Suprapubic skin (tissue), 4 donors: ENCODE measurements around the gene NCOA6. TPM values are rescaled to one million over a fixed set of nuclear protein-coding genes. Genes with fewer than 3 reads are reported as not detected.
"Not testable (repeated sequence)": the region's sequence is repeated elsewhere in the genome, so short reads cannot be mapped to it uniquely, and the experiment has no call there.

Experiments used
- DNase-seq, 2 donors: peaks; one replicate each; pipeline ENCODE4 v3.0.0-alpha.2; 2019; ENCODE audit warnings: low spot score in 2 of 2
- H3K27ac ChIP-seq: fragments of 200-600 bp; sonication (generic); one replicate; pipeline ENCODE4 v1.5.1; 2019
- H3K27me3 ChIP-seq: fragments of 200-600 bp; sonication (generic); one replicate; pipeline ENCODE4 v1.5.1; 2019
- H3K36me3 ChIP-seq: fragments of 200-600 bp; sonication (generic); one replicate; pipeline ENCODE4 v1.5.1; 2019
- H3K4me1 ChIP-seq: fragments of 200-600 bp; sonication (generic); one replicate; pipeline ENCODE4 v1.5.1; 2019
- H3K4me3 ChIP-seq: fragments of 200-600 bp; sonication (generic); one replicate; pipeline ENCODE4 v1.5.1; 2019; ENCODE audit warnings: mild to moderate bottlenecking
- H3K9me3 ChIP-seq: fragments of 200-600 bp; sonication (generic); one replicate; pipeline ENCODE4 v1.5.1; 2019
- EP300 ChIP-seq: sonication (generic); formaldehyde crosslinking; IDR thresholded peaks from one replicate; pipeline ENCODE4 v1.6.1; 2017; ENCODE audit warnings: antibody characterized with exemption
- POLR2A ChIP-seq, 2 donors: fragments of 450-650 bp; IDR thresholded peaks; one replicate each; pipeline ENCODE4 v1.6.1; 2017; ENCODE audit warnings: antibody characterized with exemption in 2 of 2, mild to moderate bottlenecking in 2 of 2, moderate library complexity in 2 of 2
- POLR2AphosphoS5 ChIP-seq, 3 donors: sonication (generic); formaldehyde crosslinking; IDR thresholded peaks; one replicate each; pipeline ENCODE4 v1.6.1; 2017; ENCODE audit warnings: antibody characterized with exemption in 3 of 3
- WGBS: methylation state at CpG from one replicate; pipeline ENCODE4 v1.1.5; 2018; 5-methylcytosine and 5-hydroxymethylcytosine counted together
- total RNA-seq, 4 donors: library from RNA; depleted of rRNA; stranded (reverse); fragments of >200 nt; gene quantifications; one replicate each; pipeline ENCODE4 v1.1.0, GENCODE V29; 2016
- TF ChIP-seq, protein P1 (sequence below), 2 donors: fragments of 200-600 bp in 1 of 2; fragments of 450-650 bp in 1 of 2; sonication (generic) in 1 of 2; IDR thresholded peaks; one replicate each; pipeline ENCODE4 v1.5.1; 2016 to 2019; ENCODE audit warnings: antibody characterized with exemption in 2 of 2, mild to moderate bottlenecking in 1 of 2, moderate library complexity in 1 of 2

NCOA6 gene
- total RNA-seq, 4 donors from 2014 or later: 27.7 to 48.4 (median 40.5) TPM

GRCh38 chr20:34720266-34720665 is 105.2 kb downstream of the NCOA6 start:
- 72% methylated on average over 2 of the region's 2 CpGs for WGBS
- Histone ChIP-seq H3K9me3 (no peaks in the 10 kb centered on the region), H3K4me1 (no peaks in the 10 kb centered on the region), H3K27ac (no peak overlapping the region), H3K36me3 (peaks cover 41% of the 10 kb centered on the region), H3K4me3 (no peak overlapping the region), H3K27me3 (no peaks in the 10 kb centered on the region)
- TF ChIP-seq POLR2A (IDR thresholded peaks at IDR 0.05) (no peak), EP300 (no peak), POLR2AphosphoS5 (IDR thresholded peaks at IDR 0.05) (no peak)
- TF ChIP-seq, protein P1, sequence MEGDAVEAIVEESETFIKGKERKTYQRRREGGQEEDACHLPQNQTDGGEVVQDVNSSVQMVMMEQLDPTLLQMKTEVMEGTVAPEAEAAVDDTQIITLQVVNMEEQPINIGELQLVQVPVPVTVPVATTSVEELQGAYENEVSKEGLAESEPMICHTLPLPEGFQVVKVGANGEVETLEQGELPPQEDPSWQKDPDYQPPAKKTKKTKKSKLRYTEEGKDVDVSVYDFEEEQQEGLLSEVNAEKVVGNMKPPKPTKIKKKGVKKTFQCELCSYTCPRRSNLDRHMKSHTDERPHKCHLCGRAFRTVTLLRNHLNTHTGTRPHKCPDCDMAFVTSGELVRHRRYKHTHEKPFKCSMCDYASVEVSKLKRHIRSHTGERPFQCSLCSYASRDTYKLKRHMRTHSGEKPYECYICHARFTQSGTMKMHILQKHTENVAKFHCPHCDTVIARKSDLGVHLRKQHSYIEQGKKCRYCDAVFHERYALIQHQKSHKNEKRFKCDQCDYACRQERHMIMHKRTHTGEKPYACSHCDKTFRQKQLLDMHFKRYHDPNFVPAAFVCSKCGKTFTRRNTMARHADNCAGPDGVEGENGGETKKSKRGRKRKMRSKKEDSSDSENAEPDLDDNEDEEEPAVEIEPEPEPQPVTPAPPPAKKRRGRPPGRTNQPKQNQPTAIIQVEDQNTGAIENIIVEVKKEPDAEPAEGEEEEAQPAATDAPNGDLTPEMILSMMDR (IDR thresholded peaks at IDR 0.05): no peak
- DNase-seq: no peak

GRCh38 chr20:34719242-34720017 is 106.0 kb downstream of the NCOA6 start:
- H3K9me3 ChIP-seq, H3K27me3 ChIP-seq, H3K4me3 ChIP-seq, H3K4me1 ChIP-seq, H3K27ac ChIP-seq, DNase-seq: not testable (repeated sequence)
- WGBS: 94% methylated on average over 13 of the region's 13 CpGs
- H3K36me3 ChIP-seq: peaks cover 36% of the 10 kb centered on the region

DNA sequence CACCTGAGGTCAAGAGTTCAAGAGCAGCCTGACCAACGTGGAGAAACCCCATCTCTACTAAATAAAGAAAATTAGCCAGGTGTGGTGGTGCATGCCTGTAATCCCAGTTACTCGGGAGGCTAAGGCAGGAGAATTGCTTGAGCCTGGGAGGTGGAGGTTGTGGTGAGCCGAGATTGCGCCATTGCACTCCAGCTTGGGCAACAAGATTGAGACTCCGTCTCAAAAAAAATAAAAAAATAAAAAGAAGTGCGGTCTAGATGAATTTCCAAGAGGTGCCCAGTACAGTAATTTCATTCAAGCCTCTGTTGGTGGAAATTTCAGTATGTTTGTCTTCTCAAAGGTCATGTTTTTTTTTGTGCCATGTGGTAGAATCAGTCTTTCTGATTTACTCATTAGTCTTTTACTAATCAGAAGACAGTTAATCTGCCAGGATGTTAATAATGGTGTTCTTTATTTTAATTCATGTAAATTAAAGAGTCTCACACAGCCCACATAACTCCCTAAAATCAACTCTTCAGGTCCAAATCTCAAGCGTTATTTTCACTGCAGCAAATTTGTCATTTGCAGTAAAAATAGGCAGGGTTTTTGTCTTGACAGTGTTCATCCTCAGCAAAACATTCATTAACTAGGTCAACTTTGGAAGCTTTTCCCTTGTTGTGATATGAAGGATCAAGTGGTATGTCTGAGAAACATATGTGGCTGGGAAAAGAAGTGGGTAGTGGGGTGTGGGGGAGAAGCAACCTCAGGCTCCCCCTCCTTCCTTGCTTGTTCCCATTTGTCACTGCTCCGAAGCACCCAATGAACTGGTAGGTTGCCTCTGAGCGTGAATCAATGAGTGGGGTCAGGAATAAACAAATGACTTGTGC is 108.0 kb downstream of the NCOA6 start:
- 86% methylated on average over 9 of the region's 9 CpGs for WGBS
- TF ChIP-seq POLR2AphosphoS5 (IDR thresholded peaks at IDR 0.05) (no peak), POLR2A (IDR thresholded peaks at IDR 0.05) (no peak)
- TF ChIP-seq, protein P1 (IDR thresholded peaks at IDR 0.05): no peak
- no peak for DNase-seq

GRCh38 chr20:34716921-34717229 is 108.6 kb downstream of the NCOA6 start:
- H3K27me3 ChIP-seq: no peaks in the 10 kb centered on the region
- WGBS: 92% methylated on average over 2 of the region's 2 CpGs
- H3K4me3 ChIP-seq: no peak overlapping the region
- no peak for DNase-seq
- H3K27ac ChIP-seq: no peak overlapping the region
- TF ChIP-seq, protein P1 (IDR thresholded peaks at IDR 0.05): no peak
- TF ChIP-seq POLR2A (IDR thresholded peaks at IDR 0.05) (no peak), EP300 (no peak)
- peaks cover 35% of the 10 kb centered on the region for H3K36me3 ChIP-seq
- no peaks in the 10 kb centered on the region for H3K4me1 ChIP-seq
- H3K9me3 ChIP-seq: no peaks in the 10 kb centered on the region

More for the DNA sequence above, 108.0 kb downstream of the NCOA6 start:
- H3K4me3 ChIP-seq: no peak overlapping the region
- H3K9me3 ChIP-seq: no peaks in the 10 kb centered on the region
- peaks cover 35% of the 10 kb centered on the region for H3K36me3 ChIP-seq
- H3K4me1 ChIP-seq: no peaks in the 10 kb centered on the region
- no peaks in the 10 kb centered on the region for H3K27me3 ChIP-seq
- no peak overlapping the region for H3K27ac ChIP-seq

GRCh38 chr20:34715384-34715783 is 110.1 kb downstream of the NCOA6 start:
- Histone ChIP-seq H3K27ac (no peak overlapping the region), H3K4me1 (peaks cover 5% of the 10 kb centered on the region), H3K4me3 (no peak overlapping the region), H3K9me3 (no peaks in the 10 kb centered on the region), H3K36me3 (peaks cover 35% of the 10 kb centered on the region), H3K27me3 (no peaks in the 10 kb centered on the region)
- WGBS: 83% methylated on average over 4 of the region's 4 CpGs
- TF ChIP-seq, protein P1 (IDR thresholded peaks at IDR 0.05): no peak
- no peak for DNase-seq

GRCh38 chr20:34713944-34714515 is 111.4 kb downstream of the NCOA6 start:
- DNase-seq, H3K9me3 ChIP-seq, H3K27me3 ChIP-seq, H3K27ac ChIP-seq, H3K4me3 ChIP-seq: not testable (repeated sequence)
- Histone ChIP-seq H3K4me1 (peaks cover 19% of the 10 kb centered on the region), H3K36me3 (peaks cover 35% of the 10 kb centered on the region)
- 94% methylated on average over 10 of the region's 10 CpGs for WGBS
